LoVo (cell line): ENCODE measurements around the gene HLA-DRB5.
"Not testable (repeated sequence)": the region's sequence is repeated elsewhere in the genome, so short reads cannot be mapped to it uniquely, and the experiment has no call there.

Experiments
- DNase-seq: peaks from one replicate; pipeline ENCODE4 v3.0.0-alpha.2; 2016; ENCODE audit warnings: low spot score

Gene HLA-DRB5

DNA sequence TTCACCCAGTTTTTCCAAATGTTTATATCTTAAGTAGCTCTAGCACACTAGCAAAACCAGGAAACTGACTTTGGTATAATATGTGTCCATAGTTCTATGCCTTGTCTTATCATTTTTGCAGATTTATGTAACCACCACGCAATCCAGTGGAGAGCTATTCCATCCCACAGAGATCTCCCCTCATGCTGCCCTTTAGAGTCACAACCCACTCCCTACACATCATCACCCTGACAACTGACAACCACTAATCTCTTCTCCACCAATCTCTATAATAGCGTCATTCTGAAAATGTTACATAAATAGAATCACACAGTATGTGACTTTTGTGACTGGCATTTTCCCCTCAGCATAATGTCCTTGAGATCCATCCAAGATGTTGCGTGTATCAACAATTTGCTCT lies 29.1 kb downstream of the HLA-DRB5 start:
- no peak for DNase-seq

DNA sequence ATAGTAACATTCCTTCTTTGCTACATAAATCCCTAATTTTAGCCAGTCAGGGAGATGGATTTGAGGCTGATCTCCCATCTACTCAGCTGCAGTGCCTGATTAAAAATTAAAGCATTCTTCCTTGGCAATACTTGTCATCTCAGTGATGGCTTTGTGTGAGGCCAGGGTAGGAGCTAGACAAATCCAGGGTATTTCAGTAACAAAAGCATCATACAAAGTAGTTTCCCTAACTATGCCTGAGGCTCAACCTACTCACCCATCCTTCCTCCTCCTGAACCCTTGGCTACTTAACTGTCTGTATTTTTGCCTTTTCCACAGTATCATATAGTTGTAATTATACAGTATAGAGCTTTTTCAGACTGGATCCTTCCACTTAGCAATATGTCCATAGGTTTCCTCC lies 37.7 kb downstream of the HLA-DRB5 start:
- no peak for DNase-seq

DNA sequence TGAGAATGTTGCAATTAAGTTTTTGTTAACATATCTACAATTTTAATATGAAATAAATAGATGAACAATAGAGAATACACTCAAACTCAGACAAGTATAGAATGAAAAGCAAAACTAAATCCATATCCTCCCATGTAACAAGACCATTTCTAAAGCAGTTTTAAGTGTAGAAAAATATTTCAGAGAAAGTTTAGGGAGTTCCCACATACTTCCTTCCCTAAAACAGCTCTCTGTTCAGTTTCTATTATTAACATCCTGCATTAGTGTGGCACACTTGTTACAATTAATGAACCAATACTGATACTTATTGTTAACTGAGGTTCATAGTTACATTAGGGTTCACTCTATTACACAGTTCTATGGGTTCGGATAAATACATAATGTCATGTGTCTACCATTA lies 38.4 kb downstream of the HLA-DRB5 start:
- DNase-seq, result no peak

DNA sequence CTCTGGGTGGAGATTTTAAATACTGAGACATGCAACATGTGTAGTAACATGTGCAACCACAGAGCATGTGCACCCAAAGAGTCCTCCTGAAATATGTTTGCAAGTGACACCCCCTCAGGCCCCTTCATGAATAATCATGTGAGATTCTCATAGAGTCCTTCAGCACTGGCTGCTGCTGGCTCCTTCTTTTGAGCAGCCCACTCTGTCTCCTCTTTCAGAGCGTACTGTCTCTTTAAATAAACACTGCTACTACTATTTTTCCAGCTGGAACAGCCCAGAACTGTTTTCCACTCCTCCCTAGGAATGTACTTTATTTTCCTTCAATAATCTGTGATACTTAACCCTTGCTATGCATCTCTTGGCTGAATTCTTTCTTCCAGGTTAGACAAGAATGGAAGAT lies 42.0 kb downstream of the HLA-DRB5 start:
- DNase-seq, result no peak

DNA sequence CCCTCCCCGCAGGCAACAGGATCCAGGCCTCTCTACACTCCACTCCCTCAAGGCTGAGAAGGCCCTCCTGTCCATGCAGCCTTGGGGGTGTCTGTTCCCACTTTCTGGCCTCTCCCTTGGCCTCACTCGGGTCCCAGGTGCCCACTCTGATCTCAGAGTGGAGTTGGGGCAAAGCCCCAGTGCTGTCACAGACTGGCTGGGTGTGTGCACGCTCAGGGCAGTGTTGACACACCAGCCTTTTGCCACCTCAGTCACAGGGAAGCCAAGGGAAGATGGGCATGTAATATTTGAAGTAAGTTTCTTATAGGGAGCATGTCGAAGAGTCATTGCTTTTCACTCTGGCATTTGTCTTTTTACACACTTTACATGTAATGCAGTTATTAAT lies 45.5 kb downstream of the HLA-DRB5 start:
- no peak for DNase-seq

DNA sequence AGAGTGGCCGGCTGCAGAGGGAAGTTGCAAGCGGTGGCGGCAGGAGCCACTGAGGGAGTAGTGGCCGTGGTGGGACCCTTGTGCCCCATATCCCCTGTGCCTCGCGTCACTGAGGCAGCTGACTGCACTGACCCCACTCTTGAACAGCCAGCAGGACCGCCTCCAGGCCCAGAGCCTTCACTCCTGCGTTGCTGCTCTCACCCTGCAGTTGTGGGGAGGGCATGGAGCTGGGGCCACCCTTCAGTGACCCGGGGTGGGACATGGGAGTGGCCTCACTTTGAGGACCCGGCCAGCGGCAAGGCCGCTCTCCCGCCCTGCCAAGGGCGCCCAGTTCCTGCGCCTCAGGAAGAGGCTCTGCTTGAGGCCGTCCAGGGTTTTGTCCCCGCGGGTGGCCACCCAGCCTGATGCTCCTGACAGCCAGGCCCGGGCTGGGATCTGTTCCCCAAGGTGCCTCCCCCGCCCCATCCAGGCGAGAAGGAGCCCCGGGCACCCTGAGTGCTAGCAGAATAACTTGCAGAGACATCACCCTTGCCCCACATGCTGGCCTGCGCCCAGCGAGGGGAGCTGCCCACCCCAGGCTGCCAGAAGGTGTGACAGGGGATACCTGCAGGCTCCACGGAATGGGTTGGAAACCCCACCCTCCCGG lies 46.0 kb downstream of the HLA-DRB5 start:
- no peak for DNase-seq

DNA sequence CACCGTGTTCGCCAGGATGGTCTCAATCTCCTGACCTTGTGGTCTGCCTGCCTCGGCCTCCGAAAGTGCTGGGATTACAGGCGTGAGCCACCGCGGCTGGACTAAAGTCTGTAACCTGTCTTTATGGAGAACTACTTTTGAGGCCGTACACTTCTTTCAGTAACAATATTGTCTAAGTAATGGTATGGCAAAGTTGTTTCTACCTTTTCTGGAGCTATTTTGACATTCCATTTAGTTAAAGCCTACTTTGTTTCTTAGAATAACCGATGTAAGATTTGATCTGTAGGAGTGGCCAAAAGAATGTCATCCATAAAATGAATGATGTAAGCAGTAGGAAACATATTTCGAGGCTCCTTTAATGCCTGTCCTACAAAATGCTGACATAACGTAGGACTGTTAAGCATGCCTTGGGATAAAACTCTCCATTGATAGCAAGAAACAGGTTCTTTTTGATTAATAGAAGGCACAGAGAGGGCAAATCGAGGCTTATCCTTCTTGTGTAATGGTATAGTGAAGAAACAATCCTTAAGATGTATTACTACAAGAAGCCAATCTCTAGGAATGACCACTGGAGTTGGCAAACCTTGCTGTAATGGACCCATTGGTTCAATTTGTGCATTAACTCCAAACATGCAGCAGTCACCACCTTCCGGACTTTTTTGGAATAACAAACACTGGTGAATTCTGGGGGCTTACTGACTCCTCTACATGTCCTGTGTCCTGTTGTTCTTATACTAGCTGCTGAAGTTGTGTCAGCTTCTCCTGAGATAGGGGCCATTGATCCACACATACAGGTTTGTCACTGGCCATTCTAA lies 54.5 kb downstream of the HLA-DRB5 start:
- no peak for DNase-seq

DNA sequence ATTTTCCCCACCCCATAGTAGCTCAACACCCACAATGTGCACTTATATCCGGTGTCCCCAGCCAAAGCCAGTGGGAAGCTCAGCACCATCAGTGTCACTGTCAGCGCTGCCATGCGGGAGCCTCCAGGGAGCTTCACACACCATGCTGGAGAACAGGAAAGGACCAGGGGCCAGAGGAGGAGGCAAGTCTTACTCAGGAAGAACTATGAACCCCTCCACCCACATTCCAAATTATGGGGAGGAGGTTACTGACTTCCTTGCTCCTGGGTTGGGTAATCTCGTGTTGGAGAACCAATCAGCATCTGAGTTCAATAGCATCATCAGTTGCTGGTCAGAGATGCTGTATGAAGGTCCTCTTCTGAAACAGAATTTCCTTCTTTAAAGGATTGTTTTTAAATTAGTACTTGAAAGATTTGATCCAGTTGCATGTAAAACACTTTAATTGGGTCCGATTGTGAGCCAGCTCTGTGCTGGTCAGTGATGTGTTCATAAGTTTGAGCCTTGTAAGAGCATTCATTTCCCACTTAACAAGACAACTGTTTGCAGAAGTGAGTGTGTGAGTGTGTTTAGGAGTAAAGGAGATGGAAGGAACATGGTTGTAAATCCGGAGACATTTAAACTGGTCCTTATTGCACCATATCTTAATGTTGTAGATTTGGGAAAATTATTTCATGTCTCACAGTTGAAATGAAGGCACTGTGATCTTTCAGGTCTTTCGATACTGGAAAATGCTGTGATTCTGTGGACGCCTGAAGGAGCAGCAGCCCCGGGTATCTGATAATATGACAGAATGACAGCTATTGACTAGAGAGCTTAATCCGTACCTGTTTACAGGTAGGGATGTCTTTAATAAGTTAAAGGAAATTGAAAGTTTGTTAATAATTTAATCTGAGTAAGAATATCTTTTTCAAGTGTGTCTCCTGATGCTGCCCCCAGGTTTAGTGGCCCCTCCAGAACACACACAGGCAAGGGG lies 56.4 kb downstream of the HLA-DRB5 start:
- not testable (repeated sequence) for DNase-seq

DNA sequence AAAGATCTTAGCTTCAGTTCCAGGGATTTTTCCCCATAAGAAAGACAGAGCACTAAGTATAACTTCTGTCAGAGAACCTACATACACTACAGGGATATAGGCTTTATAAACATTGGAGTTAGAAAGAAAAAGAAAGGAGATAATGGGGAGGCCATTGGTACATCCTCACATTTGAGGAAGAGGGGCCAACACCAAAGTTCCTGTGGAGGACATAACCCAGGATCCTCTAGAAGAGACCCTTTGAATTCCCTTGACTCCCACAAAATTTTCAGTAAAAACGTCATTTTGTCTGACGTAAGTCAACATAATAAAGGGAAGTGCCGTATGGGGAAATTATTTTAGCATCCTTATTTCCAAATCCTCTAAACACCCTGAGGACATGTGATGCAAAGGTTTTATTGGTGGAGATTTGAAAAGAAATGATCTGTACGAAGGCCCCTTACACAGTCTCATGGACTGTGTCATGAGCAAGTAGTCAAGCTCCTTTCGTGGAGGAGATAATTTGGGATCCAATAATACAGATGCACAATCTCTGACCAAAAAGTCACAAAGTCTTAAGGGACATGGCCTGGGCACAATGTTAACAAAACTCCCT lies 57.2 kb downstream of the HLA-DRB5 start:
- no peak for DNase-seq

DNA sequence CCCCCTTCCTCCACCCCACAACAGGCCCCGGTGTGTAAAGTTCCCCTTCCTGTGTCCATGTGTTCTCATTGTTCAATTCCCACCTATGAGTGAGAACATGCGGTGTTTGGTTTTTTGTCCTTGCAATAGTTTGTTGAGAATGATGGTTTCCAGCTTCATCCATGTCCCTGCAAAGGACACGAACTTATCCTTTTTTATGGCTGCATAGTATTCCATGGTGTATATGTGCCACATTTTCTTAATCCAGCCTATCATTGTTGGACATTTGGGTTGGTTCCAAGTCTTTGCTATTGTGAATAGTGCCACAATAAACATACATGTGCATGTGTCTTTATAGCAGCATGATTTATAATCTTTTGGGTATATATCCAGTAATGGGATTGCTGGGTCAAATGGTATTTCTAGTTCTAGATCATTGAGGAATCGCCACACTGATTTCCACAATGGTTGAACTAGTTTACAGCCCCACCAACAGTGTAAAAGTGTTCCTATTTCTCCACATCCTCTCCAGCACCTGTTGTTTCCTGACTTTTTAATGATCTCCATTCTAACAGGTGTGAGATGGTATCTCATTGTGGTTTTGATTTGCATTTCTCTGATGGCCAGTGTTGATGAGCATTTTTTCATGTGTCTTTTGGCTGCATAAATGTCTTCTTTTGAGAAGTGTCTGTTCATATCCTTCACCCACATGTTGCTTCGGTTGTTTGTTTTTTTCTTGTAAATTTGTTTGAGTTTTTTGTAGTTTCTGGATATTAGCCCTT lies 62.2 kb downstream of the HLA-DRB5 start:
- DNase-seq, result not testable (repeated sequence)
